Endothelial cell of umbilical vein (primary cell): Measurements from ENCODE around the gene SRSF1. TPM values are rescaled to one million over a fixed set of nuclear protein-coding genes. Genes with fewer than 3 reads are reported as not detected.

Experiments used
- BruUV-seq: library from RNA; stranded (reverse); fragments of 400-500 nt; replicated peaks from 2 replicates; lab custom pipeline; 2021; lab: Mats Ljungman, UMichigan
- CTCF ChIA-PET: fragments of 300-600, 350-600 bp; sonication (Branson Sonifier 250); formaldehyde crosslinking; loops from one replicate; lab custom pipeline; 2021; ENCODE audit warnings: antibody characterized with exemption, inconsistent platforms; lab: Charles Lee
- POLR2A ChIA-PET: fragments of 300-600, 350-600 bp; sonication (Branson Sonifier 250); formaldehyde crosslinking; loops from one replicate; lab custom pipeline; 2021; ENCODE audit warnings: antibody characterized with exemption, inconsistent platforms; lab: Charles Lee
- DNase-seq: peaks from one replicate; pipeline ENCODE4 v3.0.0-alpha.2; 2011; ENCODE audit warnings: low read depth, low spot score
- FAIRE-seq: peaks from 2 replicates; lab custom pipeline; 2011; peaks lifted over from hg19 to GRCh38; lab: Jason Lieb, UNC
- H2AFZ ChIP-seq: 2 replicates; pipeline ENCODE4 v1.6.0; 2012; ENCODE audit warnings: low read depth, low read length, control low read depth, inconsistent platforms
- H3K27ac ChIP-seq: 2 replicates; pipeline ENCODE4 v1.5.1; 2011; ENCODE audit warnings: low read depth, mild to moderate bottlenecking, control low read depth, low read length, moderate library complexity; ENCODE audit not compliant: insufficient read depth
- H3K27me3 ChIP-seq, 2 experiments: 2 replicates each; pipeline versions ENCODE4 v1.6.0 to v1.6.1; 2011; ENCODE audit warnings: low read length in 2 of 2, mixed read lengths in 1 of 2; ENCODE audit not compliant: control insufficient read depth in 2 of 2, insufficient read depth in 2 of 2
- H3K36me3 ChIP-seq, 2 experiments: 2 replicates in 1 of 2; 3 replicates in 1 of 2; pipeline ENCODE4 v1.5.1; 2011; ENCODE audit warnings: low read length in 2 of 2, mild to moderate bottlenecking in 1 of 2, moderate library complexity in 1 of 2; ENCODE audit not compliant: control insufficient read depth in 2 of 2, insufficient read depth in 2 of 2; ENCODE audit errors: extremely low read depth in 1 of 2
- H3K4me1 ChIP-seq: 3 replicates; pipeline ENCODE4 v1.5.1; 2011; ENCODE audit warnings: mild to moderate bottlenecking, low read length; ENCODE audit not compliant: control insufficient read depth, insufficient read depth; ENCODE audit errors: extremely low read depth
- H3K4me2 ChIP-seq: 2 replicates; pipeline ENCODE4 v1.6.1; 2011; ENCODE audit warnings: low read length, control low read depth, mixed read lengths; ENCODE audit not compliant: insufficient read depth
- H3K4me3 ChIP-seq, 3 experiments: fragments of 200-600 bp in 1 of 3; sonication (generic), shearing (Covaris generic) in 1 of 3; replicated peaks in 1 of 3; 2 replicates each; pipeline ENCODE4 v1.5.1; 2011 to 2016; ENCODE audit warnings: control low read depth in 3 of 3, low read length in 3 of 3, mild to moderate bottlenecking in 2 of 3, inconsistent platforms in 1 of 3, low read depth in 1 of 3, moderate library complexity in 1 of 3; ENCODE audit not compliant: insufficient read depth in 1 of 3
- H3K79me2 ChIP-seq: 2 replicates; pipeline ENCODE4 v1.6.0; 2012; ENCODE audit warnings: low read length, inconsistent platforms; ENCODE audit not compliant: control insufficient read depth, insufficient read depth
- H3K9ac ChIP-seq: replicated peaks from 2 replicates; pipeline ENCODE3; 2011; ENCODE audit warnings: low read length, control low read depth; ENCODE audit not compliant: insufficient read depth; ENCODE audit errors: extremely low read depth
- H3K9me1 ChIP-seq: replicated peaks from 3 replicates; pipeline ENCODE4 v1.6.0; 2011; ENCODE audit warnings: mild to moderate bottlenecking, low read length; ENCODE audit not compliant: control insufficient read depth, insufficient read depth; ENCODE audit errors: extremely low read depth
- H3K9me3 ChIP-seq: replicated peaks from 2 replicates; pipeline ENCODE4 v1.5.1; 2012; ENCODE audit warnings: low read length, inconsistent platforms; ENCODE audit not compliant: control insufficient read depth, insufficient read depth
- H4K20me1 ChIP-seq: replicated peaks from 2 replicates; pipeline ENCODE3; 2011; ENCODE audit warnings: mild to moderate bottlenecking, low read length; ENCODE audit not compliant: control insufficient read depth, insufficient read depth; ENCODE audit errors: extremely low read depth
- EZH2 ChIP-seq: IDR thresholded peaks from 2 replicates; pipeline ENCODE4 v1.6.1; 2012; ENCODE audit warnings: borderline replicate concordance, low read depth, mild to moderate bottlenecking, moderate library complexity, low read length, inconsistent platforms; ENCODE audit not compliant: severe bottlenecking
- FOS ChIP-seq: IDR thresholded peaks from 2 replicates; pipeline ENCODE4 v1.6.1; 2011; ENCODE audit warnings: mild to moderate bottlenecking, low read length, moderate library complexity, borderline replicate concordance; ENCODE audit not compliant: insufficient read depth
- GATA2 ChIP-seq: IDR thresholded peaks from 2 replicates; pipeline ENCODE4 v1.7.0; 2011; ENCODE audit warnings: low read depth, mild to moderate bottlenecking, moderate library complexity, mixed read lengths, low read length; ENCODE audit not compliant: insufficient read length, insufficient read depth
- JUN ChIP-seq: IDR thresholded peaks from 2 replicates; pipeline ENCODE4 v1.6.1; 2011; ENCODE audit warnings: borderline replicate concordance, low read depth; ENCODE audit not compliant: insufficient read length, insufficient read depth
- MYC ChIP-seq: IDR thresholded peaks from one replicate; pipeline ENCODE4 v1.6.1; 2011; ENCODE audit warnings: mild to moderate bottlenecking, low read depth, low read length
- POLR2A ChIP-seq: IDR thresholded peaks from 2 replicates; pipeline ENCODE4 v1.6.1; 2012; ENCODE audit warnings: low read depth, mild to moderate bottlenecking, control low read depth, low read length
- POLR2AphosphoS5 ChIP-seq: IDR thresholded peaks from 2 replicates; pipeline ENCODE4 v1.6.1; 2012; ENCODE audit warnings: low read depth, mild to moderate bottlenecking, control low read depth, low read length, moderate library complexity; ENCODE audit not compliant: insufficient read depth
- dilution Hi-C: fragments of 300-500 bp; cut with MboI; formaldehyde crosslinking; loops from one replicate; pipeline ENCODE4 v1.15.0; 2019; ENCODE audit warnings: low sequenced_read_pairs; ENCODE audit not compliant: extremely low pct_ligation_motif_present
- intact Hi-C: fragments of 100-400 bp; cut with micrococcal nuclease; formaldehyde crosslinking; loops from one replicate; pipeline ENCODE4 v1.10.0; 2022
- polyA plus RNA-seq, 4 experiments: library from polyadenylated mRNA; depleted of rRNA in 3 of 4; stranded (reverse) in 3 of 4; unstranded in 1 of 4; fragments of >200 nt; gene quantifications; 2 replicates each; pipeline versions ENCODE4 v1.2.1 to v1.2.3, GENCODE V29; 2011 to 2012; ENCODE audit warnings: missing spikeins in 1 of 4
- total RNA-seq: library from RNA; stranded (reverse); gene quantifications from 2 replicates; pipeline ENCODE4 v1.2.3, GENCODE V29; 2021
- TF ChIP-seq, protein P1 (sequence below), 2 donors: IDR thresholded peaks; 1 replicate in 1 of 2; 2 replicates in 1 of 2; pipeline ENCODE4 v1.5.1; 2011; ENCODE audit warnings: low read length in 2 of 2, mild to moderate bottlenecking in 2 of 2, moderate library complexity in 2 of 2, control low read depth in 1 of 2, inconsistent platforms in 1 of 2, low read depth in 1 of 2; ENCODE audit not compliant: insufficient read depth in 1 of 2; ENCODE audit errors: extremely low read depth in 1 of 2
- TF ChIP-seq, protein P2 (sequence below): IDR thresholded peaks from 2 replicates; pipeline ENCODE4 v1.6.1; 2011; ENCODE audit not compliant: insufficient read depth, insufficient read length

SRSF1 gene
- total and polyA plus RNA-seq, 2 donors (not counting 3 experiments of a cell fraction or from before 2014, with no cell fraction given): 133 to 316 TPM

DNA sequence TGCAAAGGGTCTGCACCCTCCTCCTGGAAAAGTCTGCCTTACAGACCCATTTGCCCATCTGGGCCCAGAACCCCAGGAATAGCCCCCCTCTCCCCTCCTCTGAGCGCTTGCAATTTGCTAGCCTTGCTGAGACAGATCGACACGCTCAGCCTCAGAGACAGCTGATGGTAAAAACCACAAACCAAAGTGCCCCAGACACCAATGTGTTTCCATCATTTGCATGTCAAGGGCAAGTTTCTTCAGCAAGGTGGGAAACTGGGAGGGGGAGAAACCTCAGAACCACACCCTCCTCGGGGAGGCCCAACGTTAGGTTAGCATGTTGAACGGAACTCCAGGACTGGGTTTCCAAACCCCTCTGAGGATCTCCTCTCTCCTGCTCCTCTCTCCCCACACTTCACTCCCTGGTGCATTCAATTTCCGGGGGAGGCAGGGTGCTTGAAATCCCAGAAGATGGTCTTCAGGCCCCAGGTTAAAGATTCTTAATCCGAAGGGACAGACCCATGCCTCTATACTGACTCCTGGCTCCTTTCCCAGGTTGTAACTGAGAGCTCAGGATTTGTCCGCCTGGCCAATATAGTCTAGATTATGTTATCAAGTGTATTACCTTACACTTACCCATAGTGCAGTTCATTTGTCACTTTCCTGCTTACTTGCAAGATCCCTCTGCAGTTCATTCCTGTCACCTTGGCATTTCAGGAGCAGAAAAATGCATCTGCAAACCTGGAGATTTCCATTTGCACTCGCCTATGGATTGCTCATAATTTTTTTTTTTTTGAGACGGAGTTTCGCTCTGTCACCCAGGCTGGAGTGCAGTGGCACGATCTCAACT lies 50.5 kb downstream of the SRSF1 start:
- FAIRE-seq: no peak
- no peaks in the 10 kb centered on the region for H3K36me3 ChIP-seq
- no peak overlapping the region for H3K27ac ChIP-seq
- peaks cover 2% of the 10 kb centered on the region for H3K79me2 ChIP-seq
- intact Hi-C loops: no loop called here
- no peaks in the 10 kb centered on the region for H3K9me1 ChIP-seq
- no peak for DNase-seq
- TF ChIP-seq GATA2: no peak
- TF ChIP-seq, protein P1, sequence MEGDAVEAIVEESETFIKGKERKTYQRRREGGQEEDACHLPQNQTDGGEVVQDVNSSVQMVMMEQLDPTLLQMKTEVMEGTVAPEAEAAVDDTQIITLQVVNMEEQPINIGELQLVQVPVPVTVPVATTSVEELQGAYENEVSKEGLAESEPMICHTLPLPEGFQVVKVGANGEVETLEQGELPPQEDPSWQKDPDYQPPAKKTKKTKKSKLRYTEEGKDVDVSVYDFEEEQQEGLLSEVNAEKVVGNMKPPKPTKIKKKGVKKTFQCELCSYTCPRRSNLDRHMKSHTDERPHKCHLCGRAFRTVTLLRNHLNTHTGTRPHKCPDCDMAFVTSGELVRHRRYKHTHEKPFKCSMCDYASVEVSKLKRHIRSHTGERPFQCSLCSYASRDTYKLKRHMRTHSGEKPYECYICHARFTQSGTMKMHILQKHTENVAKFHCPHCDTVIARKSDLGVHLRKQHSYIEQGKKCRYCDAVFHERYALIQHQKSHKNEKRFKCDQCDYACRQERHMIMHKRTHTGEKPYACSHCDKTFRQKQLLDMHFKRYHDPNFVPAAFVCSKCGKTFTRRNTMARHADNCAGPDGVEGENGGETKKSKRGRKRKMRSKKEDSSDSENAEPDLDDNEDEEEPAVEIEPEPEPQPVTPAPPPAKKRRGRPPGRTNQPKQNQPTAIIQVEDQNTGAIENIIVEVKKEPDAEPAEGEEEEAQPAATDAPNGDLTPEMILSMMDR (IDR thresholded peaks at IDR 0.05; ENCODE audit: extremely low read depth in 1 of 2, insufficient read depth in 1 of 2, low read depth in 1 of 2, low read length in 2 of 2): no peak
- no peak for TF ChIP-seq JUN
- no peak for TF ChIP-seq POLR2AphosphoS5
- TF ChIP-seq FOS: no peak
- TF ChIP-seq POLR2A: no peak
- TF ChIP-seq EZH2: no peak
- TF ChIP-seq, protein P2, sequence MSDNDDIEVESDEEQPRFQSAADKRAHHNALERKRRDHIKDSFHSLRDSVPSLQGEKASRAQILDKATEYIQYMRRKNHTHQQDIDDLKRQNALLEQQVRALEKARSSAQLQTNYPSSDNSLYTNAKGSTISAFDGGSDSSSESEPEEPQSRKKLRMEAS: no peak
- no peak for TF ChIP-seq MYC
- H3K4me1 ChIP-seq: peaks cover 27% of the 10 kb centered on the region
- CTCF ChIA-PET: interaction anchor here (1.0 to 5.3 kb wide), 17 partner anchors 10 to 173 kb away, joined by 3 to 45 read pairs (median 10); no protein-coding TSS in a partner anchor
- no peaks in the 10 kb centered on the region for H3K9me3 ChIP-seq
- no peak overlapping the region for H2AFZ ChIP-seq
- no TSS peak for BruUV-seq
- dilution Hi-C loops: no loop called here
- no peaks in the 10 kb centered on the region for H4K20me1 ChIP-seq
- POLR2A ChIA-PET: interaction anchor here (1.5 kb wide), 1 partner anchor 28 kb away, joined by 3 read pairs; no protein-coding TSS in a partner anchor
- no peak overlapping the region for H3K9ac ChIP-seq
- H3K4me3 ChIP-seq: no peak overlapping the region
- peaks cover 2 to 7% of the 10 kb centered on the region in 2 experiments for H3K27me3 ChIP-seq
- H3K4me2 ChIP-seq: no peak overlapping the region
